ENCODE data around the gene INF2.

INF2 gene

GRCh38 chr14:104683653-104684448 lies 5.6 kb upstream of the INF2 start (continued):
- no peak for TF ChIP-seq POU6F1 (CRISPR knock-in tag; IDR thresholded peaks at IDR 0.05; ENCODE audit: borderline replicate concordance, low read depth)
- no peak for TF ChIP-seq GLIS3 (CRISPR knock-in tag; IDR thresholded peaks at IDR 0.05)
- TF ChIP-seq TCF4 (CRISPR knock-in tag; IDR thresholded peaks at IDR 0.05; ENCODE audit: borderline replicate concordance) = no peak
- TF ChIP-seq CREB5 (CRISPR knock-in tag; IDR thresholded peaks at IDR 0.05; ENCODE audit: low read depth) = no peak
- TF ChIP-seq, protein P1, sequence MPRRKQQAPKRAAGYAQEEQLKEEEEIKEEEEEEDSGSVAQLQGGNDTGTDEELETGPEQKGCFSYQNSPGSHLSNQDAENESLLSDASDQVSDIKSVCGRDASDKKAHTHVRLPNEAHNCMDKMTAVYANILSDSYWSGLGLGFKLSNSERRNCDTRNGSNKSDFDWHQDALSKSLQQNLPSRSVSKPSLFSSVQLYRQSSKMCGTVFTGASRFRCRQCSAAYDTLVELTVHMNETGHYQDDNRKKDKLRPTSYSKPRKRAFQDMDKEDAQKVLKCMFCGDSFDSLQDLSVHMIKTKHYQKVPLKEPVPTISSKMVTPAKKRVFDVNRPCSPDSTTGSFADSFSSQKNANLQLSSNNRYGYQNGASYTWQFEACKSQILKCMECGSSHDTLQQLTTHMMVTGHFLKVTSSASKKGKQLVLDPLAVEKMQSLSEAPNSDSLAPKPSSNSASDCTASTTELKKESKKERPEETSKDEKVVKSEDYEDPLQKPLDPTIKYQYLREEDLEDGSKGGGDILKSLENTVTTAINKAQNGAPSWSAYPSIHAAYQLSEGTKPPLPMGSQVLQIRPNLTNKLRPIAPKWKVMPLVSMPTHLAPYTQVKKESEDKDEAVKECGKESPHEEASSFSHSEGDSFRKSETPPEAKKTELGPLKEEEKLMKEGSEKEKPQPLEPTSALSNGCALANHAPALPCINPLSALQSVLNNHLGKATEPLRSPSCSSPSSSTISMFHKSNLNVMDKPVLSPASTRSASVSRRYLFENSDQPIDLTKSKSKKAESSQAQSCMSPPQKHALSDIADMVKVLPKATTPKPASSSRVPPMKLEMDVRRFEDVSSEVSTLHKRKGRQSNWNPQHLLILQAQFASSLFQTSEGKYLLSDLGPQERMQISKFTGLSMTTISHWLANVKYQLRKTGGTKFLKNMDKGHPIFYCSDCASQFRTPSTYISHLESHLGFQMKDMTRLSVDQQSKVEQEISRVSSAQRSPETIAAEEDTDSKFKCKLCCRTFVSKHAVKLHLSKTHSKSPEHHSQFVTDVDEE (CRISPR knock-in tag; IDR thresholded peaks at IDR 0.05) = no peak
- TF ChIP-seq ZNF565 (CRISPR knock-in tag; conservative IDR thresholded peaks at IDR 0.05; ENCODE audit: low read depth) = no peak

GRCh38 chr14:104684449-104684821 lies 5.0 kb upstream of the INF2 start:
- TF ChIP-seq CSDC2 (CRISPR knock-in tag; IDR thresholded peaks at IDR 0.05) (no peak), OSR1 (CRISPR knock-in tag; IDR thresholded peaks at IDR 0.05) (no peak), ARNTL (CRISPR knock-in tag; IDR thresholded peaks at IDR 0.05; ENCODE audit: borderline replicate concordance, low read depth) (no peak), ESRRG (CRISPR knock-in tag; IDR thresholded peaks at IDR 0.05) (no peak), GLIS3 (CRISPR knock-in tag; IDR thresholded peaks at IDR 0.05) (no peak), ZFP3 (CRISPR knock-in tag; IDR thresholded peaks at IDR 0.05) (no peak), ZNF70 (CRISPR knock-in tag; IDR thresholded peaks at IDR 0.05) (no peak), ZC3H10 (CRISPR knock-in tag; IDR thresholded peaks at IDR 0.05) (no peak), PPARA (CRISPR knock-in tag; IDR thresholded peaks at IDR 0.05; ENCODE audit: borderline replicate concordance) (no peak), CSRNP3 (CRISPR knock-in tag; IDR thresholded peaks at IDR 0.05) (no peak)
- TF ChIP-seq, protein P2, sequence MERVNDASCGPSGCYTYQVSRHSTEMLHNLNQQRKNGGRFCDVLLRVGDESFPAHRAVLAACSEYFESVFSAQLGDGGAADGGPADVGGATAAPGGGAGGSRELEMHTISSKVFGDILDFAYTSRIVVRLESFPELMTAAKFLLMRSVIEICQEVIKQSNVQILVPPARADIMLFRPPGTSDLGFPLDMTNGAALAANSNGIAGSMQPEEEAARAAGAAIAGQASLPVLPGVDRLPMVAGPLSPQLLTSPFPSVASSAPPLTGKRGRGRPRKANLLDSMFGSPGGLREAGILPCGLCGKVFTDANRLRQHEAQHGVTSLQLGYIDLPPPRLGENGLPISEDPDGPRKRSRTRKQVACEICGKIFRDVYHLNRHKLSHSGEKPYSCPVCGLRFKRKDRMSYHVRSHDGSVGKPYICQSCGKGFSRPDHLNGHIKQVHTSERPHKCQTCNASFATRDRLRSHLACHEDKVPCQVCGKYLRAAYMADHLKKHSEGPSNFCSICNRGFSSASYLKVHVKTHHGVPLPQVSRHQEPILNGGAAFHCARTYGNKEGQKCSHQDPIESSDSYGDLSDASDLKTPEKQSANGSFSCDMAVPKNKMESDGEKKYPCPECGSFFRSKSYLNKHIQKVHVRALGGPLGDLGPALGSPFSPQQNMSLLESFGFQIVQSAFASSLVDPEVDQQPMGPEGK (CRISPR knock-in tag; IDR thresholded peaks at IDR 0.05; ENCODE audit: borderline replicate concordance) = no peak

DNA sequence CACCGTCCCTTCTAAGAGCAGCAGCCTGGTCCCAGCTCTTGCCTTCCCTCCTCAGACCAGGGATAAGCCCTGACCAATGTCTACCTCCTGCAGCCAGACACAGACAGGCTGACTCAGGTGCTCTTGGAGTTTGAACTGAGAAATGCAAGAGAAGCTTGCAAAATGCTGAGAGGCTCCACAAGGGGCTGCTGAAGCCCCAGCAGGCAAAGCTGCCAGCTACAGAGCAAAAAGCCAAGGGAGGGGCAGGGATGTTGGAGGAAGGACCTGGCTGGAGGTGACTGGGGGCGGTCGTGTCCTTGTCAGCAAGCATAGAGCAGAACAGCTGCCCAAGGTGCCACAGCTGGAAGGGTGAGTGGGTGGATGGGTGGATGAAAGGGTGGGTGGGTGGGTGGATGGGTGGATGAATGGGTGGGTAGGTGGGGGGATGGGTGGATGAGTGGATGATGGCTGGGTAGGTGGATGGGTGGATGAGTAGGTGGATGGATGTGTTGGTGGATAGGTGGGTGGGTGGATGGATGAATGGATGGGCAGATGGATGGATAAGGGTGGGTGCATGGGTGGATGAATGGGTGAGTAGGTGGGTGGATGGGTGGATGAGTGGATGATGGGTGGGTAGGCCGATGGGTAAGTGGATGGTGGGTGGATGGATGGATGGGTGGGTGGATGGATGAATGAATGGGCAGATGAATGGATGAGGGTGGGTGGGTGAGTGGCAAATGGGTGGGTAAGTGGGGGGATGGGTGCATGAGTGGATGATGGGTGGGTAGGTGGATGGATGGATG lies 4.0 kb upstream of the INF2 start:
- no peak for ATAC-seq
- TF ChIP-seq TCF4 (CRISPR knock-in tag; IDR thresholded peaks at IDR 0.05; ENCODE audit: borderline replicate concordance) (no peak), CSDC2 (CRISPR knock-in tag; IDR thresholded peaks at IDR 0.05) (no peak), RARB (CRISPR knock-in tag; IDR thresholded peaks at IDR 0.05) (no peak), GLIS3 (CRISPR knock-in tag; IDR thresholded peaks at IDR 0.05) (no peak), CREB5 (CRISPR knock-in tag; IDR thresholded peaks at IDR 0.05; ENCODE audit: low read depth) (no peak), ZC3H10 (CRISPR knock-in tag; IDR thresholded peaks at IDR 0.05) (no peak), ZNF565 (CRISPR knock-in tag; conservative IDR thresholded peaks at IDR 0.05; ENCODE audit: low read depth) (no peak), ZFP3 (CRISPR knock-in tag; IDR thresholded peaks at IDR 0.05) (no peak), POU6F1 (CRISPR knock-in tag; IDR thresholded peaks at IDR 0.05; ENCODE audit: borderline replicate concordance, low read depth) (no peak), OSR1 (CRISPR knock-in tag; IDR thresholded peaks at IDR 0.05) (no peak), BACH2 (CRISPR knock-in tag; IDR thresholded peaks at IDR 0.05; ENCODE audit: borderline replicate concordance) (no peak), ZNF8 (CRISPR knock-in tag; IDR thresholded peaks at IDR 0.05) (no peak), SNAI2 (CRISPR knock-in tag; IDR thresholded peaks at IDR 0.05) (no peak), ZFP30 (CRISPR knock-in tag; IDR thresholded peaks at IDR 0.05) (no peak), TOX (CRISPR knock-in tag; IDR thresholded peaks at IDR 0.05; ENCODE audit: borderline replicate concordance) (no peak)

More at GRCh38 chr14:104684449-104684821, 5.0 kb upstream of the INF2 start:
- no peak for ATAC-seq

All from SK-N-SH treated with all-trans-retinoic acid at 6 μM for 48 hours (cell line).